Vagina (tissue), 2 donors: ENCODE data around the gene PTH2. TPM values are rescaled to one million over a fixed set of nuclear protein-coding genes. Genes with fewer than 3 reads are reported as not detected.

ENCODE experiments used
- DNase-seq, 2 donors: peaks; one replicate each; pipeline ENCODE4 v3.0.0-alpha.2; 2017; ENCODE audit errors: extremely low spot score in 2 of 2
- H3K27ac ChIP-seq: fragments of 200-600 bp; sonication (generic); one replicate; pipeline ENCODE4 v1.5.1; 2019
- H3K27me3 ChIP-seq: fragments of 200-600 bp; sonication (generic); one replicate; pipeline ENCODE4 v1.5.1; 2019
- H3K36me3 ChIP-seq, 2 donors: fragments of 200-600 bp; sonication (generic); one replicate each; pipeline ENCODE4 v1.5.1; 2017 to 2019
- H3K4me1 ChIP-seq: fragments of 200-600 bp; sonication (generic); one replicate; pipeline ENCODE4 v1.5.1; 2019
- H3K4me3 ChIP-seq, 2 donors: fragments of 200-600 bp; sonication (generic); 1 replicate in 1 of 2; 2 replicates in 1 of 2; pipeline ENCODE4 v1.5.1; 2016 to 2019
- H3K9me3 ChIP-seq: fragments of 200-600 bp; sonication (generic); one replicate; pipeline ENCODE4 v1.5.1; 2019
- CTCF ChIP-seq, 3 experiments: fragments of 450-650 bp in 2 of 3; fragments of 200-600 bp in 1 of 3; sonication (generic) in 1 of 3; IDR thresholded peaks; one replicate each; pipeline ENCODE4 v1.5.1; 2017 to 2019; ENCODE audit warnings: antibody characterized with exemption in 3 of 3, mild to moderate bottlenecking in 2 of 3, moderate library complexity in 2 of 3
- POLR2A ChIP-seq, 2 donors: fragments of 450-650 bp; IDR thresholded peaks; one replicate each; pipeline ENCODE4 v1.6.1; 2017; ENCODE audit warnings: antibody characterized with exemption in 2 of 2, mild to moderate bottlenecking in 2 of 2, moderate library complexity in 2 of 2
- POLR2AphosphoS5 ChIP-seq, 2 donors: sonication (generic); formaldehyde crosslinking; IDR thresholded peaks; one replicate each; pipeline ENCODE4 v1.9.0; 2017; ENCODE audit warnings: antibody characterized with exemption in 2 of 2, mild to moderate bottlenecking in 2 of 2, low read depth in 1 of 2; ENCODE audit not compliant: insufficient read depth in 1 of 2
- intact Hi-C: fragments of 100-400 bp; cut with DNase I; formaldehyde crosslinking; loops from one replicate; pipeline ENCODE4 v1.15.1; 2023
- total RNA-seq: library from RNA; depleted of rRNA; stranded (reverse); fragments of >200 nt; gene quantifications from one replicate; pipeline ENCODE4 v1.2.3, GENCODE V29; 2016

The PTH2 gene
- total RNA-seq, 1 donor from 2014 or later, result not detected

- TF ChIP-seq POLR2A (IDR thresholded peaks at IDR 0.05) (no peak), POLR2AphosphoS5 (IDR thresholded peaks at IDR 0.05; ENCODE audit: insufficient read depth in 1 of 2, low read depth in 1 of 2) (no peak), CTCF (IDR thresholded peaks at IDR 0.05) (no peak)
- Histone ChIP-seq H3K9me3 (no peaks in the 10 kb centered on the region), H3K36me3 (no peaks in the 10 kb centered on the region), H3K27me3 (peaks cover 40% of the 10 kb centered on the region), H3K27ac (no peak within 1 kb of the TSS), H3K4me3 (no peak within 1 kb of the TSS), H3K4me1 (peaks cover 40% of the 10 kb centered on the region)
- no peak for DNase-seq
- intact Hi-C loops, result no loop called here
Observed at GRCh38 chr19:49425178-49425577, 1.9 kb upstream of the PTH2 start, which contains the start of gene GFY. TSS of gene GFY (plus strand) at chr19:49425388. CDS start at chr19:49426431, 1,043 bp downstream.

GRCh38 chr19:49423985-49424303, 703 bp upstream of the PTH2 start:
- intact Hi-C loops, result no loop called here
- DNase-seq, result no peak
- H3K27me3 ChIP-seq, result peaks cover 40% of the 10 kb centered on the region
- H3K4me1 ChIP-seq, result peaks cover 40% of the 10 kb centered on the region
- no peaks in the 10 kb centered on the region for H3K9me3 ChIP-seq
- no peak overlapping the region for H3K4me3 ChIP-seq
- TF ChIP-seq POLR2A (IDR thresholded peaks at IDR 0.05), result no peak
- TF ChIP-seq CTCF (IDR thresholded peaks at IDR 0.05), result no peak
- no peak for TF ChIP-seq POLR2AphosphoS5 (IDR thresholded peaks at IDR 0.05; ENCODE audit: insufficient read depth in 1 of 2, low read depth in 1 of 2)
- H3K27ac ChIP-seq, result no peak overlapping the region
- no peaks in the 10 kb centered on the region for H3K36me3 ChIP-seq

- Histone ChIP-seq H3K27ac (no peak overlapping the region), H3K27me3 (peaks cover 40% of the 10 kb centered on the region), H3K4me3 (peak overlapping the region in 1 of 2 donors; percentile 6), H3K9me3 (no peaks in the 10 kb centered on the region), H3K36me3 (no peaks in the 10 kb centered on the region), H3K4me1 (peaks cover 27% of the 10 kb centered on the region)
- TF ChIP-seq POLR2AphosphoS5 (IDR thresholded peaks at IDR 0.05; ENCODE audit: insufficient read depth in 1 of 2, low read depth in 1 of 2), result no peak
- TF ChIP-seq POLR2A (IDR thresholded peaks at IDR 0.05), result no peak
- no peak for TF ChIP-seq CTCF (IDR thresholded peaks at IDR 0.05)
- intact Hi-C loops, result no loop called here
- DNase-seq, result no peak
Observed at GRCh38 chr19:49422407-49423070, 702 bp downstream of the PTH2 start.

- H3K36me3 ChIP-seq, result no peaks in the 10 kb centered on the region
- no peak overlapping the region for H3K4me3 ChIP-seq
- no peaks in the 10 kb centered on the region for H3K9me3 ChIP-seq
- no peak overlapping the region for H3K27ac ChIP-seq
- intact Hi-C loops, result no loop called here
- H3K27me3 ChIP-seq, result peaks cover 36% of the 10 kb centered on the region
- no peak for DNase-seq
- TF ChIP-seq POLR2AphosphoS5 (IDR thresholded peaks at IDR 0.05; ENCODE audit: insufficient read depth in 1 of 2, low read depth in 1 of 2), result no peak
- no peak for TF ChIP-seq POLR2A (IDR thresholded peaks at IDR 0.05)
- TF ChIP-seq CTCF (IDR thresholded peaks at IDR 0.05), result no peak
- H3K4me1 ChIP-seq, result peaks cover 26% of the 10 kb centered on the region
Observed at GRCh38 chr19:49421878-49422202, 1.4 kb downstream of the PTH2 start.

GRCh38 chr19:49421039-49421877, 2.0 kb downstream of the PTH2 start:
- DNase-seq, result no peak
- intact Hi-C loops, result no loop called here
- TF ChIP-seq POLR2AphosphoS5 (IDR thresholded peaks at IDR 0.05; ENCODE audit: insufficient read depth in 1 of 2, low read depth in 1 of 2) (no peak), CTCF (IDR thresholded peaks at IDR 0.05) (no peak), POLR2A (IDR thresholded peaks at IDR 0.05) (no peak)
- H3K9me3 ChIP-seq, result no peaks in the 10 kb centered on the region
- H3K27me3 ChIP-seq, result peaks cover 32% of the 10 kb centered on the region
- peaks cover 26% of the 10 kb centered on the region for H3K4me1 ChIP-seq
- no peak overlapping the region for H3K27ac ChIP-seq
- H3K36me3 ChIP-seq, result no peaks in the 10 kb centered on the region
- no peak overlapping the region for H3K4me3 ChIP-seq
